Caco-2 (cell line): ENCODE measurements around the gene BHLHE41. TPM values are rescaled to one million over a fixed set of nuclear protein-coding genes. Genes with fewer than 3 reads are reported as not detected.

Experiments
- BruUV-seq: library from RNA; stranded (reverse); fragments of 400-500 nt; replicated peaks from 2 replicates; lab custom pipeline; 2021; lab: Mats Ljungman, UMichigan
- CTCF ChIA-PET: fragments of 300-600 bp; sonication (Branson Sonifier 250); formaldehyde crosslinking; loops from one replicate; lab custom pipeline; 2022; ENCODE audit warnings: antibody characterized with exemption; lab: Charles Lee
- POLR2A ChIA-PET: fragments of 300-600 bp; sonication (Branson Sonifier 250); formaldehyde crosslinking; loops from one replicate; lab custom pipeline; 2022; ENCODE audit warnings: antibody characterized with exemption; lab: Charles Lee
- DNase-seq, 2 experiments: peaks; one replicate each; pipeline versions ENCODE4 v3.0.0 to v3.0.0-alpha.2; 2020 to 2022
- H3K27me3 ChIP-seq: replicated peaks from 2 replicates; pipeline ENCODE4 v1.6.0; 2011; ENCODE audit warnings: low read length; ENCODE audit not compliant: control insufficient read depth, insufficient read depth
- H3K36me3 ChIP-seq: 2 replicates; pipeline ENCODE4 v1.5.1; 2011; ENCODE audit warnings: low read length; ENCODE audit not compliant: control insufficient read depth, insufficient read depth
- H3K4me1 ChIP-seq: fragments of 250-450 bp; sonication (Bioruptor Pico); 2 replicates; pipeline ENCODE4 v1.5.1; 2020; ENCODE audit warnings: mild to moderate bottlenecking
- H3K4me3 ChIP-seq: 2 replicates; pipeline ENCODE4 v1.5.1; 2011; ENCODE audit warnings: low read depth, mild to moderate bottlenecking, control low read depth, low read length
- H3K9me3 ChIP-seq: fragments of 250-450 bp; sonication (Bioruptor Pico); 2 replicates; pipeline ENCODE4 v1.5.1; 2020; ENCODE audit warnings: mild to moderate bottlenecking, moderate library complexity
- H3K27ac Mint-ChIP-seq: one replicate; pipeline ENCODE4 v1.8.0; 2022; ENCODE audit warnings: mixed read lengths; ENCODE audit not compliant: unreplicated experiment
- H3K27me3 Mint-ChIP-seq: one replicate; pipeline ENCODE4 v1.8.0; 2022; ENCODE audit warnings: mixed read lengths; ENCODE audit not compliant: insufficient read depth, unreplicated experiment
- H3K36me3 Mint-ChIP-seq: one replicate; pipeline ENCODE4 v1.8.0; 2022; ENCODE audit warnings: mild to moderate bottlenecking, mixed read lengths; ENCODE audit not compliant: insufficient read depth, unreplicated experiment
- H3K4me1 Mint-ChIP-seq: one replicate; pipeline ENCODE4 v1.8.0; 2022; ENCODE audit warnings: low read depth, mixed read lengths; ENCODE audit not compliant: unreplicated experiment
- H3K4me3 Mint-ChIP-seq: one replicate; pipeline ENCODE4 v1.8.0; 2022; ENCODE audit warnings: mild to moderate bottlenecking, moderate library complexity, mixed read lengths; ENCODE audit not compliant: unreplicated experiment
- H3K9me3 Mint-ChIP-seq: one replicate; pipeline ENCODE4 v1.8.0; 2022; ENCODE audit warnings: mixed read lengths; ENCODE audit not compliant: unreplicated experiment
- intact Hi-C: fragments of 100-400 bp; cut with micrococcal nuclease; formaldehyde crosslinking; loops from one replicate; pipeline ENCODE4 v1.10.0; 2022; ENCODE audit not compliant: unreplicated experiment
- total RNA-seq: library from RNA; stranded (reverse); gene quantifications from 2 replicates; pipeline ENCODE4 v1.2.3, GENCODE V29; 2022
- TF ChIP-seq, protein P1 (sequence below), 2 experiments: fragments of 200-600 bp in 1 of 2; IDR thresholded peaks; 1 replicate in 1 of 2; 2 replicates in 1 of 2; pipeline versions ENCODE4 v1.5.1 to v1.8.0; 2011 to 2022; ENCODE audit warnings: antibody characterized with exemption in 1 of 2, control low read depth in 1 of 2, inconsistent platforms in 1 of 2, low read depth in 1 of 2, low read length in 1 of 2, mild to moderate bottlenecking in 1 of 2, moderate library complexity in 1 of 2; ENCODE audit not compliant: insufficient read depth in 1 of 2, severe bottlenecking in 1 of 2, unreplicated experiment in 1 of 2

Gene BHLHE41
- total RNA-seq, 1 experiment from 2014 or later, result 3.2 TPM

DNA sequence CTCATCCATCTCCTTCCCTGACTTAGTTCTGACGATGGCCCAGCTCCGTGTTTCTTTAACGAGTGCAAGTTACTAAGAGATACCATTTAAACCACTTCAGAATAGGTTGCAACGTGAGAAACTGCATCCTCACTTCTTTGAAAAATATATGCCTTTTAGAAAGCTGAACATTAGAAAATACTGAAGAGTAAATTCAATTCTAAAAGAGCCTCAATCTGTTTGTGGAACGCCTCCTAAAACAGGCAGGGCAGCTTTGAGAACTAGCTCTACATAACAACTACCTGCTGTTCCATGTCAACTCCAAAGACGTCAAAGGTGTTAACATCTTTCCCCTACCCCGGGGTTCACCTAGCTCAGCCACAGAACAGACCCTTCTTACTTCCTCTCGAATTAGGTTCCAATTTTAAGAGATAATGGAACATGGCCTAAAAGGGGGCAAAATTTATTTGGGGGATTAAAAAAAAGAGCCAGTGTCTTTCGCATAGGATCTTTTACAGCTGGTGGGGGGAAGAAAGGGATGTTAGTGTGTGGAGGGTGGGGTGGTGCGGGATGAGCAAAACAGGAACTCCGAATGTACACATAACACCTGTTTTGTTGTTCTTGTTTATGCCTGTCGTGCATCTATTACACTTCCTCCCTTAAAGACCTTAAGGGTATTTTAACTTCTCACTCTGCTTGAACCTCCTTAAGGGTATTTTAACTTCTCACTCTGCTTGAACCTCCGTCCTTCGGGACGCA lies 3.3 kb downstream of the BHLHE41 start:
- intact Hi-C loops, result loop anchor here (2.0 to 5.0 kb wide), 3 partner anchors 153 to 511 kb away; no protein-coding TSS in a partner anchor
- ChIA-PET POLR2A (no interaction called here), CTCF (interaction anchor here (0.6 to 2.0 kb wide), 5 partner anchors 20 to 580 kb away, joined by 3 to 6 read pairs (median 4); no protein-coding TSS in a partner anchor)
- H3K4me1 ChIP-seq, result peaks cover 18% of the 10 kb centered on the region
- peak overlapping the region; percentile 52 for H3K4me3 ChIP-seq
- peaks cover 11% of the 10 kb centered on the region for H3K27me3 ChIP-seq
- no TSS peak for BruUV-seq
- peak overlapping the region; percentile 75 for H3K4me3 Mint-ChIP-seq
- no peaks in the 10 kb centered on the region for H3K36me3 ChIP-seq
- peaks cover 23% of the 10 kb centered on the region for H3K27me3 Mint-ChIP-seq
- TF ChIP-seq, protein P1, sequence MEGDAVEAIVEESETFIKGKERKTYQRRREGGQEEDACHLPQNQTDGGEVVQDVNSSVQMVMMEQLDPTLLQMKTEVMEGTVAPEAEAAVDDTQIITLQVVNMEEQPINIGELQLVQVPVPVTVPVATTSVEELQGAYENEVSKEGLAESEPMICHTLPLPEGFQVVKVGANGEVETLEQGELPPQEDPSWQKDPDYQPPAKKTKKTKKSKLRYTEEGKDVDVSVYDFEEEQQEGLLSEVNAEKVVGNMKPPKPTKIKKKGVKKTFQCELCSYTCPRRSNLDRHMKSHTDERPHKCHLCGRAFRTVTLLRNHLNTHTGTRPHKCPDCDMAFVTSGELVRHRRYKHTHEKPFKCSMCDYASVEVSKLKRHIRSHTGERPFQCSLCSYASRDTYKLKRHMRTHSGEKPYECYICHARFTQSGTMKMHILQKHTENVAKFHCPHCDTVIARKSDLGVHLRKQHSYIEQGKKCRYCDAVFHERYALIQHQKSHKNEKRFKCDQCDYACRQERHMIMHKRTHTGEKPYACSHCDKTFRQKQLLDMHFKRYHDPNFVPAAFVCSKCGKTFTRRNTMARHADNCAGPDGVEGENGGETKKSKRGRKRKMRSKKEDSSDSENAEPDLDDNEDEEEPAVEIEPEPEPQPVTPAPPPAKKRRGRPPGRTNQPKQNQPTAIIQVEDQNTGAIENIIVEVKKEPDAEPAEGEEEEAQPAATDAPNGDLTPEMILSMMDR (IDR thresholded peaks at IDR 0.05; ENCODE audit: insufficient read depth in 1 of 2, low read depth in 1 of 2, low read length in 1 of 2, severe bottlenecking in 1 of 2, unreplicated experiment in 1 of 2), result no peak
- H3K9me3 ChIP-seq, result no peaks in the 10 kb centered on the region
- peaks cover 8% of the 10 kb centered on the region for H3K36me3 Mint-ChIP-seq
- H3K4me1 Mint-ChIP-seq, result peaks cover 20% of the 10 kb centered on the region
- H3K27ac Mint-ChIP-seq, result no peak overlapping the region
- no peaks in the 10 kb centered on the region for H3K9me3 Mint-ChIP-seq
- no peak for DNase-seq

- DNase-seq, result no peak
- H3K9me3 ChIP-seq, result no peaks in the 10 kb centered on the region
- no peak overlapping the region for H3K4me3 ChIP-seq
- H3K4me1 Mint-ChIP-seq, result peaks cover 20% of the 10 kb centered on the region
- H3K27me3 ChIP-seq, result peaks cover 11% of the 10 kb centered on the region
- H3K36me3 ChIP-seq, result no peaks in the 10 kb centered on the region
- ChIA-PET POLR2A (no interaction called here), CTCF (interaction anchor here (1.1 to 1.3 kb wide), 2 partner anchors 19 to 33 kb away, joined by 3 read pairs; no protein-coding TSS in a partner anchor)
- BruUV-seq, result no TSS peak
- H3K4me1 ChIP-seq, result peaks cover 18% of the 10 kb centered on the region
- no peak overlapping the region for H3K4me3 Mint-ChIP-seq
- H3K27me3 Mint-ChIP-seq, result peaks cover 23% of the 10 kb centered on the region
- H3K36me3 Mint-ChIP-seq, result peaks cover 6% of the 10 kb centered on the region
- intact Hi-C loops, result loop anchor here (5.0 kb wide), 2 partner anchors 267 to 512 kb away; no protein-coding TSS in a partner anchor
- no peak overlapping the region for H3K27ac Mint-ChIP-seq
- H3K9me3 Mint-ChIP-seq, result no peaks in the 10 kb centered on the region
- TF ChIP-seq, protein P1 (IDR thresholded peaks at IDR 0.05; ENCODE audit: insufficient read depth in 1 of 2, low read depth in 1 of 2, low read length in 1 of 2, severe bottlenecking in 1 of 2, unreplicated experiment in 1 of 2), result no peak
Measured at GRCh38 chr12:26120561-26121274, 4.1 kb downstream of the BHLHE41 start.

GRCh38 chr12:26119391-26119989 lies 5.3 kb downstream of the BHLHE41 start:
- no peaks in the 10 kb centered on the region for H3K36me3 ChIP-seq
- peaks cover 25% of the 10 kb centered on the region for H3K4me1 ChIP-seq
- intact Hi-C loops, result loop anchor here (1.0 to 10.0 kb wide), 4 partner anchors 283 to 715 kb away; partner anchors contain the start of gene ITPR2
- no TSS peak for BruUV-seq
- Mint-ChIP-seq H3K4me1 (peaks cover 16% of the 10 kb centered on the region), H3K9me3 (no peaks in the 10 kb centered on the region), H3K4me3 (no peak overlapping the region), H3K27me3 (peaks cover 19% of the 10 kb centered on the region), H3K36me3 (peaks cover 4% of the 10 kb centered on the region), H3K27ac (no peak overlapping the region)
- peak in 1 of 2 experiments; percentile 55 for DNase-seq
- H3K4me3 ChIP-seq, result no peak overlapping the region
- ChIA-PET CTCF (interaction anchor here (0.6 to 1.9 kb wide), 11 partner anchors 18 to 714 kb away, joined by 3 to 17 read pairs (median 4); partner anchors contain the start of gene ITPR2), POLR2A (no interaction called here)
- no peaks in the 10 kb centered on the region for H3K9me3 ChIP-seq
- H3K27me3 ChIP-seq, result peaks cover 11% of the 10 kb centered on the region
- TF ChIP-seq, protein P1 (IDR thresholded peaks at IDR 0.05; ENCODE audit: insufficient read depth in 1 of 2, low read depth in 1 of 2, low read length in 1 of 2, severe bottlenecking in 1 of 2, unreplicated experiment in 1 of 2), result peak; percentile 65 to 73
